GM19372 (cell line): ENCODE measurements around the gene CORO1C.
"Not testable (repeated sequence)": the region's sequence is repeated elsewhere in the genome, so short reads cannot be mapped to it uniquely, and the experiment has no call there.

Experiments used
- ATAC-seq: cut with Tn5 transposase; IDR thresholded peaks from one replicate; pipeline ENCODE4 v1.9.1; 2021; ENCODE audit warnings: mild to moderate bottlenecking, low read depth, moderate library complexity; ENCODE audit not compliant: unreplicated experiment

CORO1C gene

DNA sequence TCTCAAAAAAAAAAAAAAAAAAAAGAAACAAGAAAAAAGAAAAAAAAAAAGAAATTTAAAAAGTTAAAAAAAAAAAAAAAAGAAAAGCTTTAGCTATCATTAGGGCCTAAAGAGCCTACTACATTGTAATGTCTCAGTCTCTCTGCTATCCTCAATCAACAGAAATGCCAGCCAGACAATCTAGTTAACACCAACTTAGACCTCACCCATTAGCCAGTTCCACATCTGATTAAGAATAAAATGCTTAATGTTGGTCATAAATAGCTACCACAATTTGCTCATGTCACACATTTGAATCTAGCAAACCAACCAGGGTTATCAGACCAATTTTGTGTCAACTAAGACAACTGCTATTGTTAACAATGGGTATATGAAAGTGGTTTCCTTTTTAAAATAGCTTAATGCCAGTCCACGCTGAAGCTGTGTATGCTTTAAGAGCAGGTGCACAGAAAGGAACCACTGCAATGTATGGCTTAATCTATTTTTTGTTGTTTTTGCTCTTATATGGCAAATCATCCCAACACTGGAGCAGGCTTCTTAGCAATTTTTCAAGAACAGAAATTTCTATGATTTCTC, 52.1 kb downstream of the CORO1C start:
- ATAC-seq = no peak

DNA sequence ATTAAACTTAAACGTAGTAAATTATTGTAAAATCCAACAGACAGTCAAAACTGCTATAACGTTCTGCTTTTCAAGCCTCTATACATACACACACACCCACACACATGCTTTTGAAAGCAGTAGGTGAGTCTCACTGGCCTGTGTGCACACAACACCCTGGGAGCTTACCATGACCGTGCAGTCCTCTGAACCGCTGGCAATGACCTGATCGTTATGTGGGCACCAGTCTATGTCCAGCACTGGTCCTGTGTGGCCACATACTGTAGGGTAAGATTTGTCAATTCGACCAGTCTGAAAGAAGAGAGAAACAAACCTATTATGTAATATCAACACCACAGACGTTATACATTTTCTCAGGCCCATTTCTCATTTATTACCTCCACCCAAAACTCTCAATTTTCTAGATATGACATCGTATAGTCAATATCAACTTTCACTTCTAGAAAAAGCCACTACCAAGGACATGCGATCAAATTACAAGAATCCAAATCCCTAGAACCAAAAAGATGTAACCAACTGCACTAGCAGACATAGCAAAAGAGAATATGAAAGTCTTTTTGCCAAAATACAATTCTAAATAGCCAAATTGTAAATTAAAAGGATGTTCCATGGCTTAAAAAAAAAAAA, 53.1 kb downstream of the CORO1C start:
- ATAC-seq = no peak

DNA sequence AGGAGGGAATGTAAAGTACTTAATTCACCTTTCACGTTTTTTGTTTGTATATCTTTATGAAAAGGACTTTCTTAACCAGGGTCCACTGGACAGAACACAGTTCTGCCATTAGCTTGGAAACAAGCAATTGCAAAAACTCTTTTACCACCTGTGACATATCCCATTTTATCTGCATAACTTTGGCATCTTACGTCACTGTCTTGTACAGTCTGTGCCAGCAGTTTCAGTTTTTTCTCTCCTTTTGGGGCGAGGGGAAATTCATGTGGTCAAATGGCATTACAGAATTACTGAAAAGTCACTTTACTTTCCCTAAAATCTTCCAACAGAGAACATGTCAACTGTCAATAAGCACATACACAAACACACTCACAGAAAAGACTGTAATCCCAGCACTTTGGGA, 53.9 kb downstream of the CORO1C start:
- ATAC-seq = no peak

DNA sequence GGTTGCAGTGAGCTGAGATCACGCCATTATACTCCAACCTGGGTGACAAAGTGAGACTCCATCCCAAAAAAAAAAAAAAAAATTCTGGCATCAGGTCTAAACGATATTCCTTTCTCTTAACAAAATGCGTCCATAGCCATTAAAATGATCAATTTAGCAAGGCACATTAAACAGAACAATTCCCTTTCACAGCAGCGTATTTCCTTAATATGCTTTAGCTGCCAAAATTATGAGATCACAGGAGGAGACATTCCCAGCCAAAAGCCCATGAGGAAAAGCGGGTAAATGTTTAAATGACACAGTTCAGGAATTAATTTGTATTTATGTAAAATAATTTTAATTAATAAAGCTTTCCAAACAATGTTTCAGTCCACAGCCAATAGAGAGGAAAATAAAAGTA, 54.6 kb downstream of the CORO1C start:
- ATAC-seq = no peak

DNA sequence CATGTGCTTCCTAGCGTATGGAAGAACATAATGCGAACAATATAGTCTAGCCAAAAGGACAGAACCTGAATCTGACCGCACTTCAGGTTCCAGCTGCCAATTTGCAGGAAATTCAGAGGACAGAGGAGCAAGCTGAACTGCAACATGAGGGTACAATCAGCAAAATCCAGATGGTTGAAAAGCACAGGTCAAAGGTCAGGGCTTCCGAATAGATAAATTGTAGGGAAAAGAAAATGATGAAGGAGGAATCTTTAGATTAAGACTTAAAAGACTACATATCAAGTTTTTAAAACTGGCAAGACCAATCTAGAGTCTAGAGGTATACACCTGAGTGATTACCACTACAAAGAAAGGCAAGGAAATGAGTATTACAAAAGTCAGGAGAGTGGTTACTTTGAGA, 55.5 kb downstream of the CORO1C start:
- no peak for ATAC-seq

DNA sequence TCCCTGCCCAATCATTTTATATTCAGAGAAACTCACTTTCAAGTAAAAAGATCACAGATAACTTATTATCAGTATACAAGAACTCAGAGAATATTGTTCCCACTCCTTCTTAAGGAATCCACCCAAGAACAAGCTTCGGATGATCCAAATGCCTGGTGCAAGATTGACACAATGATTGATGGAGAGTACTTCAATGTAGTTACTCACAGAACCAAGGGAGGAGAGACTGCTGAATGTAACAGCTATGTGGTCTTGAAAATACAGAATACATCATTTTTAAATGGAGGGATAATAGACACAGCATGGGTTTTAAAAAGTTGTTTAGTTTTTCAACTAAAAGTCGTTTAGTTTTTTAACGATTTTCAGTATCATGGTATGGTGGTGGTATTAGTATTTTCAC, 59.3 kb downstream of the CORO1C start:
- ATAC-seq = no peak

DNA sequence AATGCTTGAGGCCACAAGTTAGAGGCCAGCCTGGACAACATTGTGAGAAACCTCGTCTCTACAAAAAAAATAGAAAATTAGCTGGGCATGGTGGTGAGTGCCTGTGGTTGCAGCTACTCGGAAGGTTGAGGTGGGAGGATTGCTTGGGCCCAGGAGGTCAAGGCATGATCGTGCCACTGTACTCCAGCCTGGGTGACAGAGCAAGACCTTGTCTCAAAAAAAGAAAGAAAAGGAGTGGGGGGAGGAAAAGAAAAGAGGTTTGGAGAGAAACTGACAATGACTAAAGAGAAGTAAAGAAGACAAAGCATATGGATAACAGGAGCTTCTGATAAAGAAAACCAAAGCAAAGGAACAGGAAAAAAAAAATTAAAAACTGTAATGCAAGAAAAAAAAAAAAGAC, 60.2 kb downstream of the CORO1C start:
- no peak for ATAC-seq

DNA sequence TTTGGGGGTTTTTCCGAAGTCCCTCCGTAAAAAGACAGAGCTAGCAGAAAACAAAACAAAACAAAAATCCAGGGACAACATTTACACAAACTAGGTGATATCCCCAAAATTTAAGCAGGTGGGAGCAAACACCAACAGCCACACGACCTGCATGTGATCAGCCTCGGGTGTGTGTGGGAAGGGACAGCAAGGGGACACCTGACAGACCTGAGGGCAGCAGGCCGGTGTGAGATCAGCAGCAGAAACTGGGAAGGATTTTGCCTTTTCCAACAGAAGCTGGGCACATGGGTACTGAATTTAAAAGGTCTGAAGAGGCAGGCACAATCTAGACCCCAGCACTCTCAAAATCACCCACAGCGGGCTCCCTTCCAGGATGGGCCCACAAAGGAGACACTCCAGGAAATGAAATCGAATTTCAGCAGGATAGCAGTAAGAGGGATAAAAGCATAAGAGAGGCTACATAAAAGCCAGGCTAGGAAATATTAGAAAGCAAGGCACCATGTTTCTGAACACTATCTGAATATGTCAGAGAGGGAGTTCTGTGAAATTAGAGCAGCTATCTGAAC, 61.2 kb downstream of the CORO1C start:
- ATAC-seq = no peak

DNA sequence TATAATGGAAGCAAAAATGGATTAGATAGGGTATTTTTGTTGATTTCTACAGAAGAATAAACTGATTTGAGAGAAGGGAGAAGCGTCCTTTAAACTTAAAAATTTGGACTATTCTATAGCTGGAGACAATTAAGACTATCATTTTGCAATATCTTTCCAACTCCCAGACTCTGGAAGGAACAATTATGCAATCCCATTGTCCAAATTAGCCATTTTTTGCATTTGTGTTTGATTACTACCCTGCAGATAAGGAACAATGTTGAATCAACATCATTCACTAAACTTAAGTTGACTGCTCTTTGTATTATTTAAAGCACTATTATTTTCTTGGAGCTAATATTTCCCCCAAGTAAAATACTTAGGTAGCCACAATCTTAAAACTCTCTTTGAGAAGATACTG, 62.8 kb downstream of the CORO1C start:
- ATAC-seq = no peak

DNA sequence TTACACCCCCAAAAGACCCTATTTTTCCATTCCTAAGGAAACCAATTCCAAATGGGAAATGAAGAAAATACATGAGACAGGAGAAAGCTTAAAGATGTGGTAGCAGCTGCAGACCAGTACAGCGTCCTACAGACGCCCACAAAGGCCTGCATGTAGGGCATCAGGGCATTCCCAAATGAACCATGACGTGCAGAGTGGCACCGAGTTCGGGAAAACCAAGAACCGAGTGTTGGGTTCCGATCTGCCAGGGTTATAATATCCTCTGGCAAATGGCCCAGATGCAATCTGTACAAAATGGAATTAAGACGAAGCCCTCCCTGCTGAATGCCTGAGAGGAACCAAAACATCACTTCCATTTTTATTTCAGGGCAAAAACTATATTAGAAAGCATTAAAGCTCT, 63.3 kb downstream of the CORO1C start:
- ATAC-seq = no peak

DNA sequence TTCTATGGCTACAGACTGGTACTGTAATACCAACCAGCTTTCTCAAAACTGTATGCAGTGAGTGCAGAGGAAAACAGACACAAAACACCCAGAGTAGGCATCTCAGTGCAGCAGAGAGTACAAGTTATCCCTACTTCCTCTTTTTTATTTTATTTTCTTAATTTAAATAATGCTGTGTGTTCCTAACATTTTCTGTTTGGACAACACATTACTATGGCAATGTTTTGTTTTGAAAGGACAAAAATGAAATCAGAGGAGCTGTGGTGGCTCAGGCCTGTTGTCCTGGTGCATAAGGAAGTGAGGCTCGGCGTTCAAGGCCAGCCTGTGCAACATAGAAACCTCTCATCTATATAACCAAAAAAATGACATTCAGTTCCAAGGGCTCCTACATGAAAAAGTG, 64.0 kb downstream of the CORO1C start:
- ATAC-seq = no peak

DNA sequence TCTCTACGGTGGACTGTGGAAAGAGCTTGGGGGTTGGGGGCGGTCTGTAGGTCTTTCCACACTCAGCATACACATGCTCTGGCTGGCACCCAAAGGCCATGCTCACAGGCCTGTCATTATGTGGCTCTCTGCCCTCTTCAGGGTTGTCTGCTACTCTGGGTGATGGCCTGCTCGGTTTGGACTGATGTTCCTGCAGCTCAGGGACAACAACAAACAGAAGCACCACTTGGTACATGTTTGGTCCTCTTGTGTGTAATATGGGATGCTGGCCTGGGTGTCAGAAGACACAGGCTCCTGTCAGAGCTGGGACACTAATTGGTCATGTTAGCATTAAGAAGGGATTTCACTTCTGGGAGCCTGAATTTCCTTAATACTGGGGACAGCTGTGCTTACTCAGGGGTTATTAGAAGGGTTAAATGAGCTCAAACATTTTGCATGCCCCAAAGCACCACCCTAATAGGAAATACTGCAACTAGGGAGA, 64.9 kb downstream of the CORO1C start:
- ATAC-seq = no peak

DNA sequence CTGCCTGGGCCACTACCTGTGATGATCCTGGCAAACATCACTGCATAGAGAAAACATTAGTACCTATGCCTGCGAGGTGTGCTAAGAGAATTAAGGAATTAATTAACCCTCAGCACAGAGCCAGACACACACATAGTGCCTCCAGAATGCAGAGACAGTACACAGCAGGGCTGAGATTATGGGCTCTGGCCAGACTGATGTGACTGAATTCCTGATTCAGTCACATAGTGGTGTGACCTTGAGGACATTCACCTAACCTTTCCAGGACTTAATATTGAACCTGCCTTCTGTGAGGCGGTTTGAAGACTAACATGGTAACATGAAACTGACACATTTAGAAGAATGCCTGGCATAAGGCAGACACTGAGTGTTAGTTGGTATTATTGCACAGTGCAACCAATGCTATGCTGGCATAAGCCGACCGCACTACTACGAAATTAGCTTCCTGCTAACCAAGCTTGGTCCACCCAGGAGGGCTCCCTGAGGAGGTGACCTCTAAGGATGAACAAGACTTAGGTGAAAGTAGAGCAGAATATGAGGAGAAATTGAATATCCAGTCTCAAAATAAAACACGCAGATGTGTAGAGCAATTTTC, 65.6 kb downstream of the CORO1C start:
- no peak for ATAC-seq

DNA sequence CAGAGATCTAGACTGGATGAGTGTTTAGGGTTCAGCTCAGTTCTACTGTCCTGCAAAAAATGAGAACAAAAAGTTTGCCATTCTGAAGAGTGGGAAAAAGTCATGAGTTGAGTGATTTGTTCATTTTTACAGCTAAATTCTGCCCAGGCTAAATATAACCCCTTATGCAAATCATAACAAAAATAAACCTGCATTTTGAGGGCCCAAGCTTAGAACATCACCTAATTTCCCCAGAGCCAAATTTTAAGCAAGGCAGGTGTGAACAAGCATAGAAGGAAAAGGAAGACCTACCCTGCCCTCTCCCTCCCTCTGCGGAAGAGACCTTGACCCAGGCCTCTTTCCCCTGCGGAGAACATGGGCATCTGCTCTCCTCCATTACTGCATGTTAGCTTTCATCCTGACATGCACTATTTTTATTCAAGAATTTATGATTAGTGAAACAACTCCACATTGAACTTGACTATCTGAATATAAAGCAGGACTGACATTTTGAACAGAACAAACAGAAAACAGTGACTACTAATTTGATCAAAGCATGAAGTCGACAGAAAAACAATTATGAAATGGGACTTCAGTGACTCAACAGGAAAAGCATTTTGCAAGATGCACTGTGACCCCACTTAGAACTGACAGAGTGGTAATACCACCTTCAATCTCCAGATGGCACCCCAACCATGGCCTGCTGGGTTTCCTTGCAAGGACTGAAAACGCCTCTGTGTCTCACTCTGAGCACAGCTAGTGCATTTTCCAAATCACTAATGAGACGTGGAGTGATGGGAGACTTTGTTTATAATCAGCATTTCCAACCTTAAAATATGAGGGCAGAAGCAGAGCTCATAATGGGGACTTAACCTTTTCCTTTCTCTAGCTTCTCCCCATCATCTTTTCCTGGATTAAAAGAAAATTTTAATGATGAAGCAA, 66.7 kb downstream of the CORO1C start:
- ATAC-seq = peak; percentile 57

DNA sequence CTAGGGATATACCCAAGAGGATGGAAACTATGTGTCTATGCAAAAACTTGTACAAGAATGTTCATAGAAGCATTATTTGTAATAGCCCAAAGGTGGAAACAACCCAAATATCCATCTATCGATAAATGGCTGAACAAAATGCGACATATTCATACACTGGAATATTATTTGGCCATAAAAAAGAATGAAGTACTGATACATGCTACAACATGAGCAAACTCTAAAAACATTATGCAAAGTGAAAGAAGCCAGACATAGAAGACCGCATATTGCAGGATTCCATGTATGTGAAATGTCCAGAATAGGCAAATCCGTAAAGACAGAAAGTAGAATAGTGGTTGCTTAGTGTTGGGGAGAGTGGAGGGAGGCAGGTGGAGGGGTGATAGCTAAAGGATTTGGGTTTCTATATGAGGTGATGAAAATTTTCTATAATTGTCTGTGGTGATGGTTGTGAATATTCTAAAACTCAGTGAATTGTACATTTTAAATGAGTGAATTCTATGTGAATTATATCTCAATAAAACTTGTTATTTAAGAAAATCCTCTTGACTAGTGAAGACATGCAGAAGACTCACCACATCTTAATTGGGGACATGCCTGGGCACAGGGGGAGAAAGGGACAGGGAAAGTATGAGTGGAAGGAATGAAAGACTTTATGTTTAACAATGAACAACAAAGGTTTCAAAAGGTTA, 67.8 kb downstream of the CORO1C start:
- no peak for ATAC-seq

DNA sequence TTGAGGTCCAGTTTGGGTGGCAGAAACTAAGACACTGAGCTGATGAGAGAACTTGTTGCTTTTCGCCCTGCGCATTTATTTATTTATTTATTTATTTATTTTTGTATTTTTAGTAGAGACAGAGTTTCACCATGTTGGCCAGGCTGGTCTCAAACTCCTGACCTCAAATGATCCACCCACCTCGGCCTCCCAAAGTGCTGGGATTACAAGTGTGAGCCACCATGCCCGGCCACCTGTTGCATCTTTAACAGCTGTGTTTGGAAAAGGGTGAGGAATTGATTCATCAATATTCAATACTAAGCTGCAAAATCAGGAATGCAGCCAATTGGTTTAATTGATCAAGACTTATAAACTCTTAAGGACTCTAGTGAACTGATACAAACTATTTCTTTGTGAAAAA, 73.2 kb downstream of the CORO1C start:
- not testable (repeated sequence) for ATAC-seq

DNA sequence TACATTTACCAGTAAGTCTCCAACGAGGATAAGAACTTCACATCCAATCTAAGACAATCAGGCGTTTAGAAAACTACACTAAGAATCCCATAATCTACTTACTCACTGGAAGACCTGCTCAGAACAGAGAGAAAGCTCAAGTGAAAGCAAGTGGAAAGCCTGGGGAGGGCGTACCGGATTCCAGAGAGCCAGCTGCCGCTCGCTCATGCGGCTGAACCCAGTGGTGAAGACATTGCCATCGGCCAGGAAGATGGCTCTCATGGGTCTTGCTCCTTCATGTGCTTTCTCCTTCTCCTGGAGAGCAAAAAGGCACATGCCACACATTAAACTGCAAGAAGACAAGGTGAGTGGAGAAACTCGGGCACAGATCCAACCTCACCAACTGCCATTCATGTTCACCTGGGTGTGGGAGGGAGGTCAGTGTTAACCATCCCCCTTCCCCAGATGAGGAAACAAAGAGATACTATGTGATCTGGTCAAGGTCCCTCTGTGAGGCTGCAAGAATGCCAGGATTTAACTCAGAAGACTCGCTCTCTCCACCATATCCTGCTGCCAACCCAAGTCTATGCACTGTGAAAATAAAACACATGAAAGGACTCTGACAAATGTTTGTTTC, 74.1 kb downstream of the CORO1C start:
- no peak for ATAC-seq

DNA sequence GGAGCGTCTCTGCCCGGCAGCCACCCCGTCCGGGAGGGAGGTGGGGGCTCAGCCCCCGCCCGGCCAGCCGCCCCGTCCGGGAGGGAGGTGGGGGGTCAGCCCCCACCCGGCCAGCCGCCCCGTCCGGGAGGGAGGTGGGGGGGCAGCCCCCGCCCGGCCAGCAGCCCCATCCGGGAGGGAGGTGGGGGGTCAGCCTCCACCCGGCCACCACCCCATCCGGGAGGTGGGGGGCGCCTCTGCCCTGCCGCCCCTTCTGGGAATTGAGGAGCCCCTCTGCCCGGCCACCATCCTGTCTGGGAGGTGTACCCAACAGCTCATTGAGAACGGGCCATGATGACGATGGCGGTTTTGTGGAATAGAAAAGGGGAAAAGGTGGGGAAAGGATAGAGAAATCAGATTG, 75.1 kb downstream of the CORO1C start:
- ATAC-seq = not testable (repeated sequence)

DNA sequence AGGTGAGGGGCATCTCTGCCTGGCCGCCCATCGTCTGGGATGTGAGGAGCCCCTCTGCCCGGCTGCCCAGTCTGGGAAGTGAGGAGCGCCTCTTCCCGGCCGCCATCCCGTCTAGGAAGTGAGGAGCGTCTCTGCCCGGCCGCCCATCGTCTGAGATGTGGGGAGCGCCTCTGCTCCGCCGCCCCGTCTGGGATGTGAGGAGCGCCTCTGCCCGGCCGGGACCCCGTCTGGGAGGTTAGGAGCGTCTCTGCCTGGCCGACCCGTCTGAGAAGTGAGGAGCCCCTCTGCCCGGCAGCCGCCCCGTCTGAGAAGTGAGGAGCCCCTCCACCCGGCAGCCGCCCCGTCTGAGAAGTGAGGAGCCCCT, 75.5 kb downstream of the CORO1C start:
- not testable (repeated sequence) for ATAC-seq

DNA sequence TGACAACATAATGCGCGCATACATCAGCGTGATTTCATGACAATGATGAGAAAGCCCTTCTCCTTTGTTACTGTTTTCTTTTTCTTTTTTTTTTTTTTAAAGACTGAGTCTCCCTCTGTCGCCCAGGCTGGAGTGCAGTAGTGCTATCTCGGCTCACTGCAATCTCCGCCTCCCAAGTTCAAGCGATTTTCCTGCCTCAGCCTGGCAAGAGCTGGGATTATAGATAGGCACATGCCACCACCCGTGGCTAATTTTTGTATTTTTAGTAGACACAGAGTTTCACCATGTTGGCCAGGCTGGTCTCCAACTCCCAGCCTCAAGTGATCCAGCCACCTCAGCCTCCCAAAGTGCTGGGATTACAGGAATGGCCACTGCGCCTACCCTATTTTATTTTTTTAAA, 76.7 kb downstream of the CORO1C start:
- not testable (repeated sequence) for ATAC-seq
